Measurements from ENCODE around the gene SLC6A13. TPM values are rescaled to one million over a fixed set of nuclear protein-coding genes. Genes with fewer than 3 reads are reported as not detected.
"Not testable (repeated sequence)": the region's sequence is repeated elsewhere in the genome, so short reads cannot be mapped to it uniquely, and the experiment has no call there.

The SLC6A13 gene
- total and polyA plus RNA-seq, 9 donors: 0.13 to 6.1 (median 0.75) TPM; not detected in 3

- DNase-seq: peak; percentile 43 to 79 (median 53)
- Histone ChIP-seq H3K36me3 (no peaks in the 10 kb centered on the region), H3K4me1 (ENCODE audit: insufficient read depth) (no peaks in the 10 kb centered on the region), H3K27ac (no peak overlapping the region), H3K27me3 (no peaks in the 10 kb centered on the region), H3K4me3 (peak overlapping the region; percentile 38), H3K9me3 (no peaks in the 10 kb centered on the region)
- peak; percentile 57 to 85 (median 63) for TF ChIP-seq CTCF (IDR thresholded peaks at IDR 0.05)
- TF ChIP-seq POLR2A (IDR thresholded peaks at IDR 0.05): no peak
- WGBS, 3 donors: 5 to 8% (median 5%) methylated on average over 35 to 52 of the region's 52 CpGs
- intact Hi-C loops (cut with DNase I): no loop called here
These were observed 73.6 kb downstream of the SLC6A13 start for GRCh38 chr12:188910-189621.

GRCh38 chr12:187986-188909 lies 74.4 kb downstream of the SLC6A13 start:
- H3K4me1 ChIP-seq (ENCODE audit: insufficient read depth); DNase-seq; H3K27me3 ChIP-seq; H3K27ac ChIP-seq; H3K36me3 ChIP-seq; H3K9me3 ChIP-seq; intact Hi-C loops (cut with DNase I): not testable (repeated sequence)
- peak overlapping the region; percentile 38 for H3K4me3 ChIP-seq
- 30 to 53% (median 36%) methylated on average over 43 to 53 of the region's 53 CpGs for WGBS, 3 donors

DNA sequence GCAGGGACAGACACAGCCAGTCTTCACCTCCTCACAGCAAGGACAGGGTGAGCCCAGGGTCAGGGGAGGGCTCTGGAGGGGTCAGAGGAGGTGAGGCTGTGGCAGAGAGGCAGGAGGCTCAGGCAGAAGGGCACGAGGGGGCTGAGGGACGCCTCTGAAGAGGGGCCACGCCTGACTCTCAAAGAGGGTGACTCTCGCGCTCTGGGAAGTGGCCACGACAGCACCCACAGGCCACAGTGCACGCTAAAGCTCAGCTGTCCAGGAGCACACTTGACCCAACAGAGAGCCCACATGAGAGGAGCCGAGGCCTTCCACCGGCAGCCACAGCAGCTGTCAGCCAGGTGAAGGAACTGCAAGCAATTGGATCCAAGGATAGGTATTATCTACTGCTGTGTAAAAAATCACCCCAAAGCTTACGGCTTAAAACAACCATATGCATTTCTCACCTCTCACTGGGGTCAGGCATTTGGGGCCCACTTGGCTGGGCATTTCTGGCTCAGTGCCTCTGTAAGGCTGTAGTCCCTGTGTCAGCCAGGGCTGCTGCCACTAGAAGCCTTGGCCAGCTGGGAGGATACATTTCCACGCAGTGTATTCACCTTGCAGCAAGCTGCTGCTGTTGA lies 76.5 kb downstream of the SLC6A13 start:
- Histone ChIP-seq H3K36me3 (no peaks in the 10 kb centered on the region), H3K4me1 (ENCODE audit: insufficient read depth) (no peaks in the 10 kb centered on the region), H3K27me3 (no peaks in the 10 kb centered on the region), H3K27ac (no peak overlapping the region), H3K4me3 (no peak overlapping the region), H3K9me3 (no peaks in the 10 kb centered on the region)
- intact Hi-C loops (cut with DNase I): no loop called here
- no peak for TF ChIP-seq EP300 (IDR thresholded peaks at IDR 0.05)
- no peak for TF ChIP-seq POLR2A (IDR thresholded peaks at IDR 0.05)
- TF ChIP-seq CTCF (IDR thresholded peaks at IDR 0.05): no peak
- WGBS, 3 donors: 81 to 90% (median 88%) methylated on average over 11 of the region's 11 CpGs
- DNase-seq: no peak

DNA sequence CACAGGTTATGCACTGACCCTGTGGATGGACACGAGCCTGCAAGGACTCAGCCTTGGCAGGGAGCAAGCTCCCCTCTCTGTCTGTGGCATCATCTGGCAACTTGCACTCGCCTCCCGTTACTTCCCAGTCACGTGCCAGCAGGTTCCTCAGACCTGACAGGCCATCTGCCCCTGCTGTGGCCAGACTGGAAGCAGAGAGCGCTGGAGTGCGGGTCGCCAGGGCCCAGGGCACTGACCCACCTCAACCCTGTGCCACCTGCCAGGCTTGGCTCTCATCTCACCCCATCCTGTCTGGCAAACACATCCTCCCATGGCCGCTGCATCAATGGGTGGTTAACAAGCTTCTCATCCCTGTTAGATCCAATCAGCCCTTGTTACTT lies 77.1 kb downstream of the SLC6A13 start:
- WGBS, 3 donors: 74 to 82% (median 78%) methylated on average over 8 of the region's 8 CpGs
- Histone ChIP-seq H3K27me3 (no peaks in the 10 kb centered on the region), H3K27ac (no peak overlapping the region), H3K36me3 (no peaks in the 10 kb centered on the region), H3K9me3 (no peaks in the 10 kb centered on the region), H3K4me1 (ENCODE audit: insufficient read depth) (no peaks in the 10 kb centered on the region), H3K4me3 (no peak overlapping the region)
- TF ChIP-seq POLR2A (IDR thresholded peaks at IDR 0.05) (no peak), EP300 (IDR thresholded peaks at IDR 0.05) (no peak), CTCF (IDR thresholded peaks at IDR 0.05) (no peak)
- no peak for DNase-seq
- intact Hi-C loops (cut with DNase I): no loop called here
